NCI-H524 treated with DMSO at 0.1 percent for 48 hours (cell line): ENCODE data around the gene MUC4.
"Not testable (repeated sequence)": the region's sequence is repeated elsewhere in the genome, so short reads cannot be mapped to it uniquely, and the experiment has no call there.

Experiments
- DNase-seq: peaks from one replicate; lab custom pipeline; 2025; lab: John Stamatoyannopoulos, UW

The MUC4 gene

GRCh38 chr3:195744437-195744836 lies 67.3 kb downstream of the MUC4 start:
- no peak for DNase-seq

- DNase-seq, result no peak
Observed at GRCh38 chr3:195739561-195740111, 72.1 kb downstream of the MUC4 start.

DNA sequence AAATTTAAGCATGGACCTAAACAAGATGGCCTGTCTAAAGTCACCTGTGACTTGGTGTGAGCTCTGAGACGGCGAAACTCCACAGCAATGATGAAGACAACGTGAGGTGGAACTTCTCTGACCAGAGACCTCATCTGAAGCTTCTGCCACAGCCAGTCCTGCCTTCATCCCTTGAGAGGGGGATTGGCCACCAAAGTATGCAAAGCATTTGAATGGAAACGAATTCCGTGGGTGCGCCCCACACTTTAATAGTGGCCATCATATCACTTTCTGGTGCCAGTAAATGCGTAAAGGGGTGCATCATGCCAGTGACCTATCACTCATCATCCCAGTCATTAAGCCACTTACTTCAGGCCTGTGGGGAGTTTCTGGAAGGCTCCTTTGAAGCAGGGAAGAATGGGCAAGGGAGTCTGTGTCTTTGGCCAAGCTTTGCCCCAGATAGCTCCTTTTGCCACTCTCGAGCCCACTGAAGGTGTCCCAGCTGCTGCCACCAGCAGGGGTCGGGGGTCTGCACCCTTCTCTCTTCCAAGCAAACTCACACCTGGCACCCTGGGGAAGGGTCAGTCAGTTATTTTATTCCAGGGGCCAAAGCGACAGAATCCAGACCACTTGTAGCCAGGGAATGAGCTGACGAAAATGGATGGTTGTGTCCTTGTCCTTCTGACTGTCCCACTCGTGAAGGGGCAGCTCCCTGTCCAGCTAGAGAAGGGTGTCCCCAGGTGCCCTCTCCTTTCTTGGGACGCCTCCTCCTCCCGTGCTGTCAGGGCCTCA lies 73.3 kb downstream of the MUC4 start:
- DNase-seq, result no peak

GRCh38 chr3:195737782-195738181 lies 73.9 kb downstream of the MUC4 start:
- not testable (repeated sequence) for DNase-seq

DNA sequence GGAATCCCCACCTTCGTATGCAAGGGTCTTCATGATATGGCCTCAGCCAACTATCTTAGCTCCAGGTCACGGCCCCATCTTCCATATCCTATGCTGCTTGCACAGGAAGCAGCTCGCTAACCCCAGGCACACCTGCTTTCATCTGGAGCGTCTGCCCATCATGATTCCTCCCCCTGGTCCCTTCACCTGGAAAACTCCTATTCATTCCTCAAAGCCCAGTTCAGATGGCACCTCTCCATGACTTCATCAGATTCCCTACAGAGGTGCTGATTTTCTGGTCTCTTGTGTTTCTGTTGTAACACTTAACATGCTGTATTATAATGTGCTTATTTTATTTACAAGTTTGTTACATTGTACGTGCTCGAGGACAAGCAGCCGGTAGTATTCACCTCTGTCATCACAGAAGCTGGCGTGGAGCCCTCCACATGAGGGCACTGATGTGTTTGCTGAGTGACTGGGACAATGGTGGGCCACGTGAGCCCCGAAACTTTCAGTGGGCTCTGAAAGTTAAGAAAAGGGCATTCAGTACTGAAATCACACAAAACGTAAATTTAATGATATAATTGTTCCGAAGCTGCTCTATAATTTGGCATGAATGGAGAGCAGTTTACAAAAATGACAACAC lies 74.8 kb downstream of the MUC4 start:
- DNase-seq, result no peak

- DNase-seq, result no peak
Observed at GRCh38 chr3:195735036-195735695, 76.6 kb downstream of the MUC4 start.

- DNase-seq, result no peak
Observed at GRCh38 chr3:195732940-195733339, 78.8 kb downstream of the MUC4 start.

DNA sequence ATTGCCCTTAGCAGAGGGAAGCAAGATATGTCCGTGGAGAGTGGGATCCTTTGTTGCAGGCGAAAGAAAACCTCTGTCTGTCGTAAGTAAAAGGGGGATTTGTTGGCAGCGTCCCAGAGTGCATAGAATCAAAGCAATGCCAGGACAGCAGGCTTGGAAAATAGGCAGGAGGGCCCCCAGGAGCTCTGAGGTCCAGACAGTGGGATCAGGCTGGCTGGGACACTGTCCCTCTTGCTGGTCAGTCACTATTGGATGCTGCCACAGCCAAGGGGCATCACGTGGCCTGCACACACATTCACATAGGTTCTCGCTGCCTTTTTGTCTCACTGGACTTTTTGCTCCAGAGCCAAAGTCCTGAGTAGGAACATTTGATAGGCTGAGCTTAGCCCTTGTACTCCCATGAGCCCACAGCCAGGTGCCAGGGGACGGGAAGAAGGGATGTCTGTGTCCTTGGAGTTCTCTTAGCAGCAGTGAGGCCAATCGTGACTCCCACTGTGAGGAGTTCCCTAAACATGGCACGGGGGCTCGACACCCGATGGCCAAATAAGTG lies 80.3 kb downstream of the MUC4 start:
- DNase-seq, result no peak

- no peak for DNase-seq
Observed at GRCh38 chr3:195729476-195730251, 82.1 kb downstream of the MUC4 start.

DNA sequence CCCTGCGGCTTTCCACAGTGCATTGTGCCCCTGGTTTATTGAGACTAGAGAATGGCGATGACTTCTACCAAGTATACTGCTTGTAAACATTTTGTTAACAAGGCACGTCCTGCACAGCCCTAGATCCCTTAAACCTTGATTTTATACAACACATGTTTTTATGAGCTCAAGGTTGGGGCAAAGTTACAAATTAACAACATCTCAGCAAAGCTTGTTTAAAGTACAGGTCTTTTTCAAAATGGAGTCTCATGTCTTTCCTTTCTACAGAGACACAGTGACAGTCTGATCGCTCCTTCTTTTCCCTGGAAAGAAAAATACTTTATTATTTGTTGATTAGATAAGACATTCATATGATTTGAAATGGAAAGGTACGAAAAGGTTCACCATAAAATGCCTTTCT lies 82.9 kb downstream of the MUC4 start:
- not testable (repeated sequence) for DNase-seq

GRCh38 chr3:195727606-195728195 lies 84.0 kb downstream of the MUC4 start:
- no peak for DNase-seq

DNA sequence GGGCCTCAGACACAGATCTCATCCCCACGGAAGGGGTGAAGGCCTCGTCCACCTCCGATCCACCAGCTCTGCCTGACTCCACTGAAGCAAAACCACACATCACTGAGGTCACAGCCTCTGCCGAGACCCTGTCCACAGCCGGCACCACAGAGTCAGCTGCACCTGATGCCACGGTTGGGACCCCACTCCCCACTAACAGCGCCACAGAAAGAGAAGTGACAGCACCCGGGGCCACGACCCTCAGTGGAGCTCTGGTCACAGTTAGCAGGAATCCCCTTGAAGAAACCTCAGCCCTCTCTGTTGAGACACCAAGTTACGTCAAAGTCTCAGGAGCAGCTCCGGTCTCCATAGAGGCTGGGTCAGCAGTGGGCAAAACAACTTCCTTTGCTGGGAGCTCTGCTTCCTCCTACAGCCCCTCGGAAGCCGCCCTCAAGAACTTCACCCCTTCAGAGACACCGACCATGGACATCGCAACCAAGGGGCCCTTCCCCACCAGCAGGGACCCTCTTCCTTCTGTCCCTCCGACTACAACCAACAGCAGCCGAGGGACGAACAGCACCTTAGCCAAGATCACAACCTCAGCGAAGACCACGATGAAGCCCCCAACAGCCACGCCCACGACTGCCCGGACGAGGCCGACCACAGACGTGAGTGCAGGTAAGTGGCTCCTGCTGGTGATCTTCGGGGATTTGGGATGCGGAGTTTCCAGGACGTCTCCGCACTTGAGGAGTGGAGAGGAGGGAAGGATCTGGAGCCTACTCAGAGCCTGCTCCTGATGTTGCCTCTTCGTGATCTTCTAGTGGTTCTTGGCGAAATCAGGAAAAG lies 85.6 kb downstream of the MUC4 start:
- DNase-seq, result not testable (repeated sequence)

DNA sequence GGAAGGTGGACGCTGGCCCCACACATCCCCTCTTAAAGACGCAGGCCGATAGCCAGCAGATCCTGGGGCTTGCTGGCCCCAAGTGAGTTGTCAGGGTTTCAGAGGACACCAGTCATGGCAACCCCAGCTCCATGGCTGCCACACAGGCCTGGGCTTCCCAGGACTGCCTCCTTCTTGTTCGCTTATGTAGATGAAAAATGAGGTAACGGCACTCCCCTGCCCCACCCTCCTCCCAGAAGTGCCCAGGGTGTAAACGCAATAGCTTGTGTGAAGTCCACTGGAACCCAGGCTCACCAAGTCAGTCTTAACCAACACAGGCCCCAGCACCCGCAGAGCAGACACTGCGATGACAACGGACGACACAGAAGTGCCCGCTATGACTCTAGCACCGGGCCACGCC lies 87.4 kb downstream of the MUC4 start:
- not testable (repeated sequence) for DNase-seq

GRCh38 chr3:195722996-195723345 lies 88.8 kb downstream of the MUC4 start:
- not testable (repeated sequence) for DNase-seq

GRCh38 chr3:195722139-195722995 lies 89.4 kb downstream of the MUC4 start:
- DNase-seq, result not testable (repeated sequence)

DNA sequence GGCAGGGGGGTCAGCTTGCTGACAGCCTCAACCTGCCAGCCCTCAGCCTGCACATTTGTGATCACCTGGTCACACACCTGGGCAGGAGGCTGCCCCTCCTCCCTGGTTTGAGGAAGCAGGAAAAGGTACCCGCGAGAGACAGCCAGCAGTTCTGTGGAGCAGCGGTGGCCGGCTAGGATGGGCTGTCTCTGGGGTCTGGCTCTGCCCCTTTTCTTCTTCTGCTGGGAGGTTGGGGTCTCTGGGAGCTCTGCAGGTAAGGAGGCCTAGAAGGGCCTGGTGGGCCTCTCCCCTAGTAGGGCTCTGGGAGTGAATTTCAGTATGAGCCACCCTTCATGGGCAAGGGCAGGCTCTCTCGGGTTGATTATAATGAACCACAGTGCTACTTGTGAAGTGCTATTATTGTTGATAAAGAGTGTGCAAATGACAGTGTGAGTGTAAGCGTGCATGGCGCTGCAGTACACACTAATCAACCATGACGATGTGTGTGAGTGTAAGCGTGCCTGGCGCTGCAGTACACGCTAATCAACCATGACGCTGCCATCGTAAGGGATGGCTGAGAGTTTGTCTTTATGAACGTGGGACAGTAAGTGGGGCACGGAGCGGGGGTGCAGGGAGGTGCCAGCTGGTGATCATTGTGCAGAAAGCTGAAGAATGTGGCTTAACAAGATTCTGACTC lies 90.8 kb downstream of the MUC4 start, which contains the start of gene MUC20:
TSS of gene MUC20 (plus strand) at position 148 of the 676 bp plus-strand sequence. CDS start at position 178, 30 bp downstream.
- DNase-seq, result not testable (repeated sequence)

DNA sequence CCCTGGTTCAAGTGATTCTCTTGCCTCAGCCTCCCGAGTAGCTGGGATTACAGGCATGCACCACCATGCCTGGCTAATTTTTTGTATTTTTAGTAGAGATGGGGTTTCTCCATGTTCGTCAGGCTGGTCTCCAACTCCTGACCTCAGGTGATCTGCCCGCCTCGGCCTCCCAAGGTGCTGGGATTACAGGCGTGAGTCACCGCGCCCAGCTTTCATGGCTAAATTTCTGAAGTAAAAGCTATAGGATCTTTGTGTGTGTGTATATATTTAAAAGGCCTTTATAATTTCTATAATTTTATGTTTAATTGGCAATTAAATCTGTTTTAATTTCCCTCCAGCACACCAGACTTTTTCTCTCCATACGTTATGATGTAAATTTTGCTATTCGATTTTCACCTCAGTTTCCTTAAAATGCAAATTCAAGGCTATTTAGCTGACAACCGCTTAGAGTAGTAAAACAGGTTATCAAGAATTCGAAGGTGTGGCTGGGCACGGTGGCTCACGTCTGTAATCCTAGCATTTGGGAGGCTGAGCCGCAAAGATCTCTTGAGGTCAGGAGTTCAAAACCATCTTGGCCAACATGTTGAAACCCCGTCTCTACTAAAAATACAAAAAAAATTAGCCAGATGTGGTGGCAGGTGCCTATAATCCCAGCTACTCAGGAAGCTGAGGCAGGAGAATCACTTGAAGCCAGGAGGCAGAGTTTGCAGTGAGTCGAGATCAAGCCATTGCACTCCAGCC lies 92.0 kb downstream of the MUC4 start:
- not testable (repeated sequence) for DNase-seq

- DNase-seq, result no peak
Observed at GRCh38 chr3:195718477-195718984, 93.2 kb downstream of the MUC4 start.
